Measurements from ENCODE around the gene KRTAP4-8. TPM values are rescaled to one million over a fixed set of nuclear protein-coding genes. Genes with fewer than 3 reads are reported as not detected.
A peak's percentile ranks its signal among the peaks of the same experiment; 100 is the strongest.

The KRTAP4-8 gene
- polyA plus RNA-seq, 1 donor (not counting 4 experiments of a cell fraction or from before 2014, with no cell fraction given) = not detected

DNA sequence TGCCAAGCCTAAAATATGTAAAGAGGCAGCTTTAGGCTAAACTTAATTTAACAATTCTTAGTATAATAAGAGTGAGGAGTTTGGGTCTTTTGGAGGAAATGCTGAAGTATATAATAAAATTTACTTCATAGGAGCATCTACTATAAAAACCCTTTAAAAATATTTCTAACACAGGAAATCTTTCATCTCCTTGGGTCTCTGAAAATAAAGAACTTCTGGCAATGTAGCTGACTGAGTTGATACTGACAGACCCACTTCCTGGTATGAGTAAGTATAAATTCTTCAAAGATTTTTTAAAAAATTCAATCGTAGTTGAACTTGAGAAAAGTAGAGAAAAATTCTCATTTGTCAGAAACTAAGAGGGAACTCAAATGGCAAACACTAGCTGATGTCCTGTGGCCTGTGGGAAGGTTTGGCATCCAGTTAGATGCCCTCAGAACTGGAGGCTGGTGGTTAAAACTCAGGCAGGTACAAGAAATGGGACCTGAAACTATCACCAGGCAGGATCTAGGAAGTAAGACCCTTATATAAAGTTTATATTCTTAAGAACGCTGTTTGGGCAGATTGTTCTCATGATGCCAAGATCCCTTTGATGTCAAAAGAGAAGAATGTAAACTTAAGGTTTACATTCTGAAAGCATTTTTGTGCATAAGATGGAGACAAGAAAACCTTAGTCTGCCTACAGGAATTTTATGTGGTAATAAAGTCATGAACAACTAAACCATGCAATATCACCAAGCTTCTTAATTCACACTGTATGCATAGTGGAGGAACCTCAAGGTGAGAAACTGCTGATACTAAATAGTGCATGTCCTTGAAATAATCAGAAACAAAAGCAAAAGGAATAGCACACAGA lies 36.2 kb upstream of the KRTAP4-8 start:
- no peak overlapping the region for H3K9ac ChIP-seq (ENCODE audit: control insufficient read depth, extremely low read depth, insufficient read depth, low read length)
- H3K79me2 ChIP-seq (ENCODE audit: control insufficient read depth, insufficient read depth, low read length) = no peaks in the 10 kb centered on the region
- TF ChIP-seq, protein P1, sequence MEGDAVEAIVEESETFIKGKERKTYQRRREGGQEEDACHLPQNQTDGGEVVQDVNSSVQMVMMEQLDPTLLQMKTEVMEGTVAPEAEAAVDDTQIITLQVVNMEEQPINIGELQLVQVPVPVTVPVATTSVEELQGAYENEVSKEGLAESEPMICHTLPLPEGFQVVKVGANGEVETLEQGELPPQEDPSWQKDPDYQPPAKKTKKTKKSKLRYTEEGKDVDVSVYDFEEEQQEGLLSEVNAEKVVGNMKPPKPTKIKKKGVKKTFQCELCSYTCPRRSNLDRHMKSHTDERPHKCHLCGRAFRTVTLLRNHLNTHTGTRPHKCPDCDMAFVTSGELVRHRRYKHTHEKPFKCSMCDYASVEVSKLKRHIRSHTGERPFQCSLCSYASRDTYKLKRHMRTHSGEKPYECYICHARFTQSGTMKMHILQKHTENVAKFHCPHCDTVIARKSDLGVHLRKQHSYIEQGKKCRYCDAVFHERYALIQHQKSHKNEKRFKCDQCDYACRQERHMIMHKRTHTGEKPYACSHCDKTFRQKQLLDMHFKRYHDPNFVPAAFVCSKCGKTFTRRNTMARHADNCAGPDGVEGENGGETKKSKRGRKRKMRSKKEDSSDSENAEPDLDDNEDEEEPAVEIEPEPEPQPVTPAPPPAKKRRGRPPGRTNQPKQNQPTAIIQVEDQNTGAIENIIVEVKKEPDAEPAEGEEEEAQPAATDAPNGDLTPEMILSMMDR (optimal IDR thresholded peaks at IDR 0.05 in 1 of 3, IDR thresholded peaks at IDR 0.05 in 1 of 3, conservative IDR thresholded peaks at IDR 0.05 in 1 of 3; ENCODE audit: extremely low read depth in 1 of 3, insufficient read depth in 2 of 3, low read length in 3 of 3) = no peak
- TF ChIP-seq EZH2 (IDR thresholded peaks at IDR 0.05; ENCODE audit: low read length) = no peak
- FAIRE-seq (no peak), DNase-seq (ENCODE audit: low read depth, low spot score) (no peak)
- no peaks in the 10 kb centered on the region for H3K36me3 ChIP-seq (ENCODE audit: control insufficient read depth in 2 of 2, extremely low read depth in 1 of 2, insufficient read depth in 2 of 2, low read length in 2 of 2)
- dilution Hi-C loops (cut with MboI; ENCODE audit: extremely low pct_ligation_motif_present, low sequenced_read_pairs) = no loop called here
- H3K4me1 ChIP-seq (ENCODE audit: control insufficient read depth, extremely low read depth, insufficient read depth, low read length) = peaks cover 30% of the 10 kb centered on the region
- no peak overlapping the region for H3K4me3 ChIP-seq (ENCODE audit: control insufficient read depth in 2 of 3, extremely low read depth in 1 of 3, insufficient read depth in 2 of 3, low read depth in 1 of 3, low read length in 3 of 3)
- H3K9me3 ChIP-seq (ENCODE audit: control insufficient read depth, low read depth, low read length) = no peaks in the 10 kb centered on the region
- no peaks in the 10 kb centered on the region for H4K20me1 ChIP-seq (ENCODE audit: control insufficient read depth, extremely low read depth, insufficient read depth, low read length)
- no peak overlapping the region for H3K4me2 ChIP-seq (ENCODE audit: control insufficient read depth, extremely low read depth, insufficient read depth, low read depth, low read length)
- no peak overlapping the region for H3K27ac ChIP-seq (ENCODE audit: control insufficient read depth, insufficient read depth, low read length)
- no peaks in the 10 kb centered on the region for H3K9me1 ChIP-seq (ENCODE audit: control insufficient read depth, extremely low read depth, insufficient read depth, low read length)
- H2AFZ ChIP-seq (ENCODE audit: control insufficient read depth, low read length) = peak overlapping the region; percentile 1
- H3K27me3 ChIP-seq (ENCODE audit: control insufficient read depth, extremely low read depth, insufficient read depth, low read length) = no peaks in the 10 kb centered on the region

DNA sequence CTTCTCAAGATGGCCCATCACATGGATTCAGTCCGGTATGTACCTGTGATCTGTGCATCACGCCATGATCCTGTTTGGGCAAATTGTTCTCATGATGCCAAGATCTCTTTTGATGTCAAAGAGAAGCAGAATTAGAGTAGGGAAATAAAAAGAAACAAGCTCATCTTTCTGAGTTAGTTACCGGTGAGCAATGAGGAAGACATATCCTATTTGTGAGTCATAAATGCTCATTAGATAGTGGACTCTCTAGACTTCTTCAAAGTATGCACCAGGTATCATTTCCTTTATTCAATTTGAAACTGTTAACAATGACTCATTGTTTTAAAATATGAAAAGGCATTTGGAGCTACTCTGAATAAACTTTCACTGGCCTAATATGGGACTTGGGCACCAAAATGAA lies 34.0 kb upstream of the KRTAP4-8 start:
- peak overlapping the region; percentile 74 for H3K27ac ChIP-seq (ENCODE audit: control insufficient read depth, insufficient read depth, low read length)
- dilution Hi-C loops (cut with MboI; ENCODE audit: extremely low pct_ligation_motif_present, low sequenced_read_pairs) = no loop called here

More for the DNA sequence above, 34.0 kb upstream of the KRTAP4-8 start:
- Histone ChIP-seq H3K4me2 (ENCODE audit: control insufficient read depth, extremely low read depth, insufficient read depth, low read depth, low read length) (peak overlapping the region; percentile 53), H3K9me3 (ENCODE audit: control insufficient read depth, low read depth, low read length) (no peaks in the 10 kb centered on the region), H4K20me1 (ENCODE audit: control insufficient read depth, extremely low read depth, insufficient read depth, low read length) (no peaks in the 10 kb centered on the region), H3K79me2 (ENCODE audit: control insufficient read depth, insufficient read depth, low read length) (no peaks in the 10 kb centered on the region), H3K4me3 (ENCODE audit: control insufficient read depth in 2 of 3, extremely low read depth in 1 of 3, insufficient read depth in 2 of 3, low read depth in 1 of 3, low read length in 3 of 3) (no peak overlapping the region), H3K4me1 (ENCODE audit: control insufficient read depth, extremely low read depth, insufficient read depth, low read length) (peaks cover 30% of the 10 kb centered on the region), H3K9me1 (ENCODE audit: control insufficient read depth, extremely low read depth, insufficient read depth, low read length) (no peaks in the 10 kb centered on the region), H3K9ac (ENCODE audit: control insufficient read depth, extremely low read depth, insufficient read depth, low read length) (no peak overlapping the region), H3K36me3 (ENCODE audit: control insufficient read depth in 2 of 2, extremely low read depth in 1 of 2, insufficient read depth in 2 of 2, low read length in 2 of 2) (no peaks in the 10 kb centered on the region), H3K27me3 (ENCODE audit: control insufficient read depth, extremely low read depth, insufficient read depth, low read length) (no peaks in the 10 kb centered on the region), H2AFZ (ENCODE audit: control insufficient read depth, low read length) (peak overlapping the region; percentile 72)
- TF ChIP-seq, protein P1 (optimal IDR thresholded peaks at IDR 0.05 in 1 of 3, IDR thresholded peaks at IDR 0.05 in 1 of 3, conservative IDR thresholded peaks at IDR 0.05 in 1 of 3; ENCODE audit: extremely low read depth in 1 of 3, insufficient read depth in 2 of 3, low read length in 3 of 3) = no peak
- no peak for TF ChIP-seq EZH2 (IDR thresholded peaks at IDR 0.05; ENCODE audit: low read length)
- FAIRE-seq (peak; percentile 98), DNase-seq (ENCODE audit: low read depth, low spot score) (peak; percentile 48)

Measured in keratinocyte (primary cell).